SK-N-SH (cell line): ENCODE measurements around the gene TMEM168. TPM values are rescaled to one million over a fixed set of nuclear protein-coding genes. Genes with fewer than 3 reads are reported as not detected.

Source experiments
- CTCF ChIA-PET: fragments of 300-600, 350-600 bp; formaldehyde crosslinking; extraction: SDS; loops from one replicate; lab custom pipeline; 2021; lab: Yijun Ruan, JAX
- POLR2A ChIA-PET: fragments of 350-600 bp; sonication (Branson Sonifier 250); formaldehyde crosslinking; extraction: SDS; loops from one replicate; lab custom pipeline; 2020; ENCODE audit warnings: antibody characterized with exemption, inconsistent platforms; lab: Yijun Ruan, JAX
- DNase-seq: peaks from one replicate; pipeline ENCODE4 v3.0.0; 2012
- H2AFZ ChIP-seq: fragments of 200-600 bp; sonication (generic); 2 replicates; pipeline ENCODE4 v1.8.1; 2016; ENCODE audit warnings: antibody characterized with exemption, mild to moderate bottlenecking, low read depth
- H3F3A ChIP-seq: fragments of 200-600 bp; sonication (generic); replicated peaks from 2 replicates; pipeline ENCODE3; 2016; ENCODE audit warnings: antibody characterized with exemption, mild to moderate bottlenecking; ENCODE audit not compliant: insufficient read depth
- H3K27ac ChIP-seq, 2 experiments: fragments of 200-500 bp in 1 of 2; fragments of 200-600 bp in 1 of 2; sonication (Bioruptor generic) in 1 of 2; sonication (generic), shearing (Covaris generic) in 1 of 2; 2 replicates each; pipeline versions ENCODE4 v1.5.1 to v1.6.1; 2014 to 2016; ENCODE audit warnings: low read depth in 2 of 2, inconsistent platforms in 1 of 2, low read length in 1 of 2, mild to moderate bottlenecking in 1 of 2, mixed read lengths in 1 of 2
- H3K27me3 ChIP-seq: fragments of 200-600 bp; sonication (generic), shearing (Covaris generic); 2 replicates; pipeline ENCODE4 v1.6.1; 2016; ENCODE audit warnings: mixed run types; ENCODE audit not compliant: insufficient read depth
- H3K36me3 ChIP-seq, 2 experiments: fragments of 200-500 bp in 1 of 2; fragments of 200-600 bp in 1 of 2; sonication (Bioruptor generic) in 1 of 2; sonication (generic) in 1 of 2; replicated peaks in 1 of 2; 2 replicates each; pipeline versions ENCODE3 to v1.5.1; 2014 to 2016; ENCODE audit warnings: low read length in 1 of 2, mild to moderate bottlenecking in 1 of 2; ENCODE audit not compliant: insufficient read depth in 2 of 2, control insufficient read depth in 1 of 2
- H3K4me1 ChIP-seq, 2 experiments: fragments of 200-500 bp in 1 of 2; fragments of 200-600 bp in 1 of 2; sonication (Bioruptor generic) in 1 of 2; sonication (generic), shearing (Covaris generic) in 1 of 2; 2 replicates each; pipeline versions ENCODE4 v1.5.1 to v1.6.1; 2014 to 2016; ENCODE audit warnings: low read depth in 1 of 2, low read length in 1 of 2, mixed run types in 1 of 2; ENCODE audit not compliant: insufficient read depth in 2 of 2, control insufficient read depth in 1 of 2
- H3K4me2 ChIP-seq: fragments of 200-600 bp; sonication (generic), shearing (Covaris generic); 2 replicates; pipeline ENCODE4 v1.6.1; 2017; ENCODE audit warnings: mixed run types
- H3K4me3 ChIP-seq, 2 experiments: fragments of 200-500 bp in 1 of 2; fragments of 200-600 bp in 1 of 2; sonication (Bioruptor generic) in 1 of 2; sonication (generic), shearing (Covaris generic) in 1 of 2; 2 replicates each; pipeline versions ENCODE4 v1.5.1 to v1.8.1; 2014 to 2016; ENCODE audit warnings: low read depth in 2 of 2, inconsistent platforms in 1 of 2, low read length in 1 of 2, mild to moderate bottlenecking in 1 of 2, mixed read lengths in 1 of 2, moderate library complexity in 1 of 2
- H3K79me2 ChIP-seq: fragments of 200-600 bp; sonication (generic); 2 replicates; pipeline ENCODE4 v1.8.1; 2017; ENCODE audit warnings: mild to moderate bottlenecking; ENCODE audit not compliant: insufficient read depth
- H3K9ac ChIP-seq: fragments of 200-600 bp; sonication (generic); 2 replicates; pipeline ENCODE4 v1.6.1; 2017; ENCODE audit warnings: mixed run types
- H3K9me2 ChIP-seq: fragments of 200-600 bp; sonication (generic); 2 replicates; pipeline ENCODE4 v1.6.1; 2017; ENCODE audit warnings: mixed run types
- H3K9me3 ChIP-seq: fragments of 200-600 bp; sonication (generic); 2 replicates; pipeline ENCODE4 v1.6.1; 2017; ENCODE audit warnings: mixed run types, mild to moderate bottlenecking, moderate library complexity
- H4K20me1 ChIP-seq: fragments of 200-600 bp; sonication (generic); 2 replicates; pipeline ENCODE4 v1.6.1; 2017; ENCODE audit warnings: mild to moderate bottlenecking, mixed run types; ENCODE audit not compliant: insufficient read depth
- CHD2 ChIP-seq: fragments of 150-350 bp; IDR thresholded peaks from 2 replicates; pipeline ENCODE4 v1.6.1; 2018; ENCODE audit warnings: low read length; ENCODE audit not compliant: partially characterized antibody
- ELF1 ChIP-seq: IDR thresholded peaks from 2 replicates; pipeline ENCODE4 v1.4.0; 2012
- EP300 ChIP-seq, 2 experiments: IDR thresholded peaks; 2 replicates each; pipeline versions ENCODE4 v1.4.0 to v1.6.1; 2012; ENCODE audit warnings: borderline replicate concordance in 1 of 2, low read depth in 1 of 2, low read length in 1 of 2
- EZH2phosphoT487 ChIP-seq: fragments of 200-600 bp; sonication (generic); IDR thresholded peaks from 2 replicates; pipeline ENCODE4 v1.6.1; 2017; ENCODE audit warnings: low read depth, mixed run types, mild to moderate bottlenecking, antibody characterized with exemption, moderate library complexity, borderline replicate concordance
- FOXJ3 ChIP-seq: sonication (generic); formaldehyde crosslinking; IDR thresholded peaks from 2 replicates; pipeline ENCODE4 v1.5.1; 2020; ENCODE audit warnings: mild to moderate bottlenecking, missing genetic modification reagents
- JUND ChIP-seq: IDR thresholded peaks from 2 replicates; pipeline ENCODE4 v1.4.0; 2012
- MAX ChIP-seq: IDR thresholded peaks from 2 replicates; pipeline ENCODE4 v1.4.0; 2012; ENCODE audit warnings: low read depth
- MEF2A ChIP-seq: IDR thresholded peaks from 2 replicates; pipeline ENCODE4 v1.4.0; 2012; ENCODE audit warnings: low read depth, borderline replicate concordance
- NFIC ChIP-seq: IDR thresholded peaks from 2 replicates; pipeline ENCODE4 v1.4.0; 2012; ENCODE audit warnings: borderline replicate concordance
- NRF1 ChIP-seq: IDR thresholded peaks from 2 replicates; pipeline ENCODE4 v1.6.1; 2012; ENCODE audit warnings: low read depth, mild to moderate bottlenecking, low read length
- PBX3 ChIP-seq: IDR thresholded peaks from 2 replicates; pipeline ENCODE4; 2012
- RXRA ChIP-seq: IDR thresholded peaks from 2 replicates; pipeline ENCODE4 v1.4.0; 2012; ENCODE audit warnings: low read depth, mild to moderate bottlenecking, borderline replicate concordance
- SIN3A ChIP-seq: IDR thresholded peaks from 2 replicates; pipeline ENCODE4 v1.6.1; 2012; ENCODE audit warnings: low read depth, mild to moderate bottlenecking, low read length, moderate library complexity, borderline replicate concordance
- SMC3 ChIP-seq: IDR thresholded peaks from 2 replicates; pipeline ENCODE4 v1.6.1; 2012; ENCODE audit warnings: low read depth, low read length, improper control_type of control experiment
- TAF1 ChIP-seq: IDR thresholded peaks from 2 replicates; pipeline ENCODE4 v1.6.1; 2012; ENCODE audit warnings: low read depth, mild to moderate bottlenecking, low read length, moderate library complexity, borderline replicate concordance
- ZBTB33 ChIP-seq: IDR thresholded peaks from 2 replicates; pipeline ENCODE4 v1.4.0; 2012; ENCODE audit warnings: low read depth, borderline replicate concordance
- WGBS: methylation state at CpG from one replicate; pipeline ENCODE4 v1.1.6; 2017; ENCODE audit warnings: low lambda C conversion rate; 5-methylcytosine and 5-hydroxymethylcytosine counted together
- polyA plus RNA-seq, 3 experiments: library from polyadenylated mRNA; depleted of rRNA; stranded (reverse); fragments of >200 nt; gene quantifications; 2 replicates each; pipeline ENCODE4 v1.2.3, GENCODE V29; 2012
- TF ChIP-seq, protein P1 (sequence below): fragments of 200-600 bp; sonication (generic); IDR thresholded peaks from 2 replicates; pipeline ENCODE4 v1.6.1; 2017; ENCODE audit warnings: antibody characterized with exemption, mild to moderate bottlenecking, moderate library complexity
- TF ChIP-seq, protein P2 (sequence below): IDR thresholded peaks from 2 replicates; pipeline ENCODE4 v1.6.1; 2012; ENCODE audit warnings: mild to moderate bottlenecking, low read depth, low read length, moderate library complexity
- TF ChIP-seq, protein P3 (sequence below): fragments of 150-350 bp; IDR thresholded peaks from 2 replicates; pipeline ENCODE4 v1.6.1; 2016; ENCODE audit warnings: mild to moderate bottlenecking, low read depth, low read length

Gene TMEM168
- polyA plus RNA-seq, 1 of the 3 experiments (the other 2 are of a cell fraction) = 32.2 TPM

- TF ChIP-seq PBX3 (no peak), ELF1 (no peak), MAX (no peak), NFIC (no peak), SMC3 (no peak)
- TF ChIP-seq, protein P1, sequence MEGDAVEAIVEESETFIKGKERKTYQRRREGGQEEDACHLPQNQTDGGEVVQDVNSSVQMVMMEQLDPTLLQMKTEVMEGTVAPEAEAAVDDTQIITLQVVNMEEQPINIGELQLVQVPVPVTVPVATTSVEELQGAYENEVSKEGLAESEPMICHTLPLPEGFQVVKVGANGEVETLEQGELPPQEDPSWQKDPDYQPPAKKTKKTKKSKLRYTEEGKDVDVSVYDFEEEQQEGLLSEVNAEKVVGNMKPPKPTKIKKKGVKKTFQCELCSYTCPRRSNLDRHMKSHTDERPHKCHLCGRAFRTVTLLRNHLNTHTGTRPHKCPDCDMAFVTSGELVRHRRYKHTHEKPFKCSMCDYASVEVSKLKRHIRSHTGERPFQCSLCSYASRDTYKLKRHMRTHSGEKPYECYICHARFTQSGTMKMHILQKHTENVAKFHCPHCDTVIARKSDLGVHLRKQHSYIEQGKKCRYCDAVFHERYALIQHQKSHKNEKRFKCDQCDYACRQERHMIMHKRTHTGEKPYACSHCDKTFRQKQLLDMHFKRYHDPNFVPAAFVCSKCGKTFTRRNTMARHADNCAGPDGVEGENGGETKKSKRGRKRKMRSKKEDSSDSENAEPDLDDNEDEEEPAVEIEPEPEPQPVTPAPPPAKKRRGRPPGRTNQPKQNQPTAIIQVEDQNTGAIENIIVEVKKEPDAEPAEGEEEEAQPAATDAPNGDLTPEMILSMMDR = no peak
- TF ChIP-seq, protein P2, sequence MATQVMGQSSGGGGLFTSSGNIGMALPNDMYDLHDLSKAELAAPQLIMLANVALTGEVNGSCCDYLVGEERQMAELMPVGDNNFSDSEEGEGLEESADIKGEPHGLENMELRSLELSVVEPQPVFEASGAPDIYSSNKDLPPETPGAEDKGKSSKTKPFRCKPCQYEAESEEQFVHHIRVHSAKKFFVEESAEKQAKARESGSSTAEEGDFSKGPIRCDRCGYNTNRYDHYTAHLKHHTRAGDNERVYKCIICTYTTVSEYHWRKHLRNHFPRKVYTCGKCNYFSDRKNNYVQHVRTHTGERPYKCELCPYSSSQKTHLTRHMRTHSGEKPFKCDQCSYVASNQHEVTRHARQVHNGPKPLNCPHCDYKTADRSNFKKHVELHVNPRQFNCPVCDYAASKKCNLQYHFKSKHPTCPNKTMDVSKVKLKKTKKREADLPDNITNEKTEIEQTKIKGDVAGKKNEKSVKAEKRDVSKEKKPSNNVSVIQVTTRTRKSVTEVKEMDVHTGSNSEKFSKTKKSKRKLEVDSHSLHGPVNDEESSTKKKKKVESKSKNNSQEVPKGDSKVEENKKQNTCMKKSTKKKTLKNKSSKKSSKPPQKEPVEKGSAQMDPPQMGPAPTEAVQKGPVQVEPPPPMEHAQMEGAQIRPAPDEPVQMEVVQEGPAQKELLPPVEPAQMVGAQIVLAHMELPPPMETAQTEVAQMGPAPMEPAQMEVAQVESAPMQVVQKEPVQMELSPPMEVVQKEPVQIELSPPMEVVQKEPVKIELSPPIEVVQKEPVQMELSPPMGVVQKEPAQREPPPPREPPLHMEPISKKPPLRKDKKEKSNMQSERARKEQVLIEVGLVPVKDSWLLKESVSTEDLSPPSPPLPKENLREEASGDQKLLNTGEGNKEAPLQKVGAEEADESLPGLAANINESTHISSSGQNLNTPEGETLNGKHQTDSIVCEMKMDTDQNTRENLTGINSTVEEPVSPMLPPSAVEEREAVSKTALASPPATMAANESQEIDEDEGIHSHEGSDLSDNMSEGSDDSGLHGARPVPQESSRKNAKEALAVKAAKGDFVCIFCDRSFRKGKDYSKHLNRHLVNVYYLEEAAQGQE = no peak
- TF ChIP-seq, protein P3, sequence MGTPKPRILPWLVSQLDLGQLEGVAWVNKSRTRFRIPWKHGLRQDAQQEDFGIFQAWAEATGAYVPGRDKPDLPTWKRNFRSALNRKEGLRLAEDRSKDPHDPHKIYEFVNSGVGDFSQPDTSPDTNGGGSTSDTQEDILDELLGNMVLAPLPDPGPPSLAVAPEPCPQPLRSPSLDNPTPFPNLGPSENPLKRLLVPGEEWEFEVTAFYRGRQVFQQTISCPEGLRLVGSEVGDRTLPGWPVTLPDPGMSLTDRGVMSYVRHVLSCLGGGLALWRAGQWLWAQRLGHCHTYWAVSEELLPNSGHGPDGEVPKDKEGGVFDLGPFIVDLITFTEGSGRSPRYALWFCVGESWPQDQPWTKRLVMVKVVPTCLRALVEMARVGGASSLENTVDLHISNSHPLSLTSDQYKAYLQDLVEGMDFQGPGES = no peak
These were observed 50.6 kb downstream of the TMEM168 start (continued) for GRCh38 chr7:112739436-112740180.

GRCh38 chr7:112735261-112735660 is 54.9 kb downstream of the TMEM168 start:
- Histone ChIP-seq H4K20me1 (no peaks in the 10 kb centered on the region), H2AFZ (no peak overlapping the region), H3K27ac (no peak overlapping the region), H3K27me3 (no peaks in the 10 kb centered on the region), H3K4me3 (no peak overlapping the region), H3F3A (no peaks in the 10 kb centered on the region), H3K9me3 (no peaks in the 10 kb centered on the region), H3K9me2 (no peaks in the 10 kb centered on the region), H3K4me1 (no peaks in the 10 kb centered on the region), H3K79me2 (no peaks in the 10 kb centered on the region), H3K4me2 (no peak overlapping the region), H3K36me3 (no peaks in the 10 kb centered on the region), H3K9ac (no peak overlapping the region)
- ChIA-PET POLR2A (no interaction called here), CTCF (interaction anchor here (0.9 kb wide), 1 partner anchor 9 kb away, joined by 3 read pairs; no protein-coding TSS in a partner anchor)
- no peak for TF ChIP-seq EZH2phosphoT487
- TF ChIP-seq PBX3 = no peak
- TF ChIP-seq ZBTB33 = no peak
- no peak for TF ChIP-seq TAF1
- TF ChIP-seq SIN3A = no peak
- no peak for TF ChIP-seq CHD2
- TF ChIP-seq MEF2A = no peak
- TF ChIP-seq EP300 (IDR thresholded peaks at IDR 0.05; ENCODE audit: borderline replicate concordance in 1 of 2, low read depth in 1 of 2, low read length in 1 of 2) = no peak
- TF ChIP-seq FOXJ3 = no peak
- TF ChIP-seq RXRA = no peak
- no peak for TF ChIP-seq NRF1
- TF ChIP-seq JUND = no peak
- WGBS = 55% methylated on average over 1 of the region's 1 CpG
- DNase-seq = no peak
